Measurements from ENCODE around the gene INPP5B. TPM values are rescaled to one million over a fixed set of nuclear protein-coding genes. Genes with fewer than 3 reads are reported as not detected.
"Not testable (repeated sequence)": the region's sequence is repeated elsewhere in the genome, so short reads cannot be mapped to it uniquely, and the experiment has no call there.

The INPP5B gene
- total RNA-seq, 4 donors from 2014 or later, result 32.6 to 80.8 (median 37.7) TPM

- no peak overlapping the region for H3K27ac ChIP-seq
- WGBS, 2 donors (ENCODE audit: low coverage in 1 of 2), result 77 to 100% methylated on average over 1 to 4 of the region's 4 CpGs
- no peak for ATAC-seq
- no peaks in the 10 kb centered on the region for H3K9me3 ChIP-seq
- H3K4me3 ChIP-seq, result no peak overlapping the region
- H3K36me3 ChIP-seq, result peaks cover 0 to 96% of the 10 kb centered on the region in 2 donors
- H3K4me1 ChIP-seq, result no peaks in the 10 kb centered on the region
- no peaks in the 10 kb centered on the region for H3K27me3 ChIP-seq
- TF ChIP-seq POLR2A (IDR thresholded peaks at IDR 0.05) (no peak), CTCF (IDR thresholded peaks at IDR 0.05) (no peak), POLR2AphosphoS5 (IDR thresholded peaks at IDR 0.05) (no peak), EP300 (IDR thresholded peaks at IDR 0.05) (no peak)
Observed at GRCh38 chr1:37965301-37965700, 18.4 kb upstream of the INPP5B start.

GRCh38 chr1:37964106-37964505 is 17.3 kb upstream of the INPP5B start:
- ATAC-seq, H3K27ac ChIP-seq, H3K4me1 ChIP-seq, H3K27me3 ChIP-seq, H3K9me3 ChIP-seq, H3K4me3 ChIP-seq: not testable (repeated sequence)
- 83 to 88% methylated on average over 8 to 9 of the region's 12 CpGs for whole genome bisulfite sequencing, 2 donors (ENCODE audit: low coverage in 1 of 2)
- H3K36me3 ChIP-seq, result peaks cover 0 to 97% of the 10 kb centered on the region in 2 donors

- no peaks in the 10 kb centered on the region for H3K27me3 ChIP-seq
- no peak for TF ChIP-seq POLR2A (IDR thresholded peaks at IDR 0.05)
- no peak for TF ChIP-seq EP300 (IDR thresholded peaks at IDR 0.05)
- TF ChIP-seq CTCF (IDR thresholded peaks at IDR 0.05), result no peak
- TF ChIP-seq POLR2AphosphoS5 (IDR thresholded peaks at IDR 0.05), result no peak
- no peaks in the 10 kb centered on the region for H3K9me3 ChIP-seq
- peaks cover 0 to 76% of the 10 kb centered on the region in 2 donors for H3K36me3 ChIP-seq
- no peak overlapping the region for H3K4me3 ChIP-seq
- no peaks in the 10 kb centered on the region for H3K4me1 ChIP-seq
- no peak overlapping the region for H3K27ac ChIP-seq
- ATAC-seq, result no peak
- 93 to 94% methylated on average over 2 of the region's 2 CpGs for WGBS, 2 donors (ENCODE audit: low coverage in 1 of 2)
Observed at GRCh38 chr1:37958690-37959089, 11.8 kb upstream of the INPP5B start.

- no peak overlapping the region for H3K4me3 ChIP-seq
- H3K27ac ChIP-seq, result no peak overlapping the region
- WGBS, 2 donors (ENCODE audit: low coverage in 1 of 2), result 76% methylated on average over 3 of the region's 3 CpGs; no CpG with 5 or more reads in 1 of the 2 donors
- no peaks in the 10 kb centered on the region for H3K4me1 ChIP-seq
- H3K27me3 ChIP-seq, result no peaks in the 10 kb centered on the region
- TF ChIP-seq POLR2A (IDR thresholded peaks at IDR 0.05), result no peak
- no peak for TF ChIP-seq EP300 (IDR thresholded peaks at IDR 0.05)
- no peak for TF ChIP-seq CTCF (IDR thresholded peaks at IDR 0.05)
- TF ChIP-seq POLR2AphosphoS5 (IDR thresholded peaks at IDR 0.05), result no peak
- no peak for ATAC-seq
- no peaks in the 10 kb centered on the region for H3K9me3 ChIP-seq
- H3K36me3 ChIP-seq, result peaks cover 0 to 49% of the 10 kb centered on the region in 2 donors
Observed at GRCh38 chr1:37955685-37956084, 8.8 kb upstream of the INPP5B start.

- H3K27ac ChIP-seq, result no peak overlapping the region
- no peak for ATAC-seq
- H3K27me3 ChIP-seq, result no peaks in the 10 kb centered on the region
- 75% methylated on average over 2 of the region's 3 CpGs; no CpG with 5 or more reads in 1 of the 2 donors for WGBS, 2 donors (ENCODE audit: low coverage in 1 of 2)
- peaks cover 0 to 36% of the 10 kb centered on the region in 2 donors for H3K36me3 ChIP-seq
- H3K9me3 ChIP-seq, result no peaks in the 10 kb centered on the region
- TF ChIP-seq CTCF (IDR thresholded peaks at IDR 0.05) (no peak), POLR2A (IDR thresholded peaks at IDR 0.05) (no peak), POLR2AphosphoS5 (IDR thresholded peaks at IDR 0.05) (no peak), EP300 (IDR thresholded peaks at IDR 0.05) (no peak)
- H3K4me1 ChIP-seq, result no peaks in the 10 kb centered on the region
- no peak overlapping the region for H3K4me3 ChIP-seq
Observed at GRCh38 chr1:37954316-37954971, 7.6 kb upstream of the INPP5B start.

Data from gastroesophageal sphincter (tissue), 4 donors.